ENCODE data around the gene ADAP1. TPM values are rescaled to one million over a fixed set of nuclear protein-coding genes. Genes with fewer than 3 reads are reported as not detected.

The ADAP1 gene
- polyA plus RNA-seq, 1 donor (not counting 4 experiments of a cell fraction or from before 2014, with no cell fraction given): 4.3 TPM

DNA sequence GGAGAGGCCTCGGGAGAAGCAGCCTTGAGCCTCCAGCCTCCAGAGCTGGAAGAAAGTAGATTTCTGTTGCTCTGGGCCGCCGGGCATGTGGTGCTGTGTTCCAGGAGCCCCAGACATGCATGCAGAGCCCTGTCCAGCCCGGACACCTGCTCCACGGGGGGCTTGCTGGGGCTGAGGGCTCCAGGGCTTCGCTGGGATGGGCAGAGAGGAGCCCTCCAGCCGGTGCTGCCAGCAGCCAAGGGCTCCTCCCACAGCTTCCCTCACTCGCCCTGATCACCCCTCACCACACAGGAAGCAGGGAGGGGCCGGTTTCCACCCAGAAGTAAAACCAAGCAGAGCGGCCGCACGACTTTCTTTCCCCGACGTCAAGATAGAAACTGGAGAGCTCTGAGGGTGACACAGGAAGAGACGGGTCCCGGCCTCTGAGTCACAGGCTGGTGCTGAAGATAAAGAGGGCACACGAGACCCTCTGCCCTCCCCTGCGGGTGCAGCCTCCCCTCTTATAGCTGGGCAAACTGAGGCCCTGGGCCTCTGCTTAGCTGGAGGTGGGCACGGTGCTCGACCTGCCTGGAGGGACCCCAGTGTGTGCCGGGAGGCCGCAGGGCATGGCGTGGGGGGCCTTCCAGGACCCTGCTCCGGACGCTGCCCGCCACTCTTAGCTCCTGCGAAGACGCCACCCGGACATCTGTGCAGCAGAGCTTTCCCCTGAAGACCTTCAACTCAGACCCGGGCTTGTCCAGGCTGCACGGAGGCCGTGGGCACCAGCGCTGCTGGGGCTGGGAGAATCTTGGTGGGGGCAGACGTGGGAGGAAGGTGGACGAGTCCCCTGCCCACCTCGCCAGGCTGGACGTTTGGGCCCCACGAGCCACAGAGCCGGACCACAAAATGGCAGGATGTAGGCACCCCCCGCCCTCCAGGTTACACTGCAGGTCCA, 31.1 kb downstream of the ADAP1 start:
- no peaks in the 10 kb centered on the region for H3K36me3 ChIP-seq (ENCODE audit: control insufficient read depth in 2 of 2, extremely low read depth in 1 of 2, insufficient read depth in 2 of 2, low read length in 2 of 2)
- no peak for FAIRE-seq
- H3K27me3 ChIP-seq (ENCODE audit: control insufficient read depth, extremely low read depth, insufficient read depth, low read length): no peaks in the 10 kb centered on the region
- H3K4me1 ChIP-seq (ENCODE audit: control insufficient read depth, extremely low read depth, insufficient read depth, low read length): peaks cover 9% of the 10 kb centered on the region
- no peaks in the 10 kb centered on the region for H3K79me2 ChIP-seq (ENCODE audit: control insufficient read depth, insufficient read depth, low read length)
- no peaks in the 10 kb centered on the region for H4K20me1 ChIP-seq (ENCODE audit: control insufficient read depth, extremely low read depth, insufficient read depth, low read length)
- H3K9ac ChIP-seq (ENCODE audit: control insufficient read depth, extremely low read depth, insufficient read depth, low read length): no peak overlapping the region
- H3K4me3 ChIP-seq (ENCODE audit: control insufficient read depth in 2 of 3, extremely low read depth in 1 of 3, insufficient read depth in 2 of 3, low read depth in 1 of 3, low read length in 3 of 3): no peak overlapping the region
- H3K9me1 ChIP-seq (ENCODE audit: control insufficient read depth, extremely low read depth, insufficient read depth, low read length): no peaks in the 10 kb centered on the region
- no peak overlapping the region for H3K27ac ChIP-seq (ENCODE audit: control insufficient read depth, insufficient read depth, low read length)
- no peak for DNase-seq (ENCODE audit: low read depth, low spot score)
- H3K4me2 ChIP-seq (ENCODE audit: control insufficient read depth, extremely low read depth, insufficient read depth, low read depth, low read length): peak overlapping the region; percentile 16
- no peaks in the 10 kb centered on the region for H3K9me3 ChIP-seq (ENCODE audit: control insufficient read depth, low read depth, low read length)
- H2AFZ ChIP-seq (ENCODE audit: control insufficient read depth, low read length): peak overlapping the region; percentile 37
- dilution Hi-C loops (cut with MboI; ENCODE audit: extremely low pct_ligation_motif_present, low sequenced_read_pairs): no loop called here
- TF ChIP-seq, protein P1, sequence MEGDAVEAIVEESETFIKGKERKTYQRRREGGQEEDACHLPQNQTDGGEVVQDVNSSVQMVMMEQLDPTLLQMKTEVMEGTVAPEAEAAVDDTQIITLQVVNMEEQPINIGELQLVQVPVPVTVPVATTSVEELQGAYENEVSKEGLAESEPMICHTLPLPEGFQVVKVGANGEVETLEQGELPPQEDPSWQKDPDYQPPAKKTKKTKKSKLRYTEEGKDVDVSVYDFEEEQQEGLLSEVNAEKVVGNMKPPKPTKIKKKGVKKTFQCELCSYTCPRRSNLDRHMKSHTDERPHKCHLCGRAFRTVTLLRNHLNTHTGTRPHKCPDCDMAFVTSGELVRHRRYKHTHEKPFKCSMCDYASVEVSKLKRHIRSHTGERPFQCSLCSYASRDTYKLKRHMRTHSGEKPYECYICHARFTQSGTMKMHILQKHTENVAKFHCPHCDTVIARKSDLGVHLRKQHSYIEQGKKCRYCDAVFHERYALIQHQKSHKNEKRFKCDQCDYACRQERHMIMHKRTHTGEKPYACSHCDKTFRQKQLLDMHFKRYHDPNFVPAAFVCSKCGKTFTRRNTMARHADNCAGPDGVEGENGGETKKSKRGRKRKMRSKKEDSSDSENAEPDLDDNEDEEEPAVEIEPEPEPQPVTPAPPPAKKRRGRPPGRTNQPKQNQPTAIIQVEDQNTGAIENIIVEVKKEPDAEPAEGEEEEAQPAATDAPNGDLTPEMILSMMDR (optimal IDR thresholded peaks at IDR 0.05 in 1 of 3, IDR thresholded peaks at IDR 0.05 in 1 of 3, conservative IDR thresholded peaks at IDR 0.05 in 1 of 3; ENCODE audit: extremely low read depth in 1 of 3, insufficient read depth in 2 of 3, low read length in 3 of 3): no peak
- TF ChIP-seq EZH2 (IDR thresholded peaks at IDR 0.05; ENCODE audit: low read length): no peak

GRCh38 chr7:922334-923107, 32.0 kb downstream of the ADAP1 start:
- Histone ChIP-seq H3K36me3 (ENCODE audit: control insufficient read depth in 2 of 2, extremely low read depth in 1 of 2, insufficient read depth in 2 of 2, low read length in 2 of 2) (no peaks in the 10 kb centered on the region), H2AFZ (ENCODE audit: control insufficient read depth, low read length) (no peak overlapping the region), H3K9me3 (ENCODE audit: control insufficient read depth, low read depth, low read length) (no peaks in the 10 kb centered on the region), H3K27ac (ENCODE audit: control insufficient read depth, insufficient read depth, low read length) (no peak overlapping the region), H3K4me1 (ENCODE audit: control insufficient read depth, extremely low read depth, insufficient read depth, low read length) (peaks cover 9% of the 10 kb centered on the region), H3K79me2 (ENCODE audit: control insufficient read depth, insufficient read depth, low read length) (no peaks in the 10 kb centered on the region), H3K27me3 (ENCODE audit: control insufficient read depth, extremely low read depth, insufficient read depth, low read length) (peaks cover 5% of the 10 kb centered on the region), H3K4me2 (ENCODE audit: control insufficient read depth, extremely low read depth, insufficient read depth, low read depth, low read length) (peak overlapping the region; percentile 16), H3K9ac (ENCODE audit: control insufficient read depth, extremely low read depth, insufficient read depth, low read length) (no peak overlapping the region), H4K20me1 (ENCODE audit: control insufficient read depth, extremely low read depth, insufficient read depth, low read length) (no peaks in the 10 kb centered on the region), H3K4me3 (ENCODE audit: control insufficient read depth in 2 of 3, extremely low read depth in 1 of 3, insufficient read depth in 2 of 3, low read depth in 1 of 3, low read length in 3 of 3) (no peak overlapping the region), H3K9me1 (ENCODE audit: control insufficient read depth, extremely low read depth, insufficient read depth, low read length) (no peaks in the 10 kb centered on the region)
- dilution Hi-C loops (cut with MboI; ENCODE audit: extremely low pct_ligation_motif_present, low sequenced_read_pairs): no loop called here
- FAIRE-seq (no peak), DNase-seq (ENCODE audit: low read depth, low spot score) (no peak)
- TF ChIP-seq, protein P1 (optimal IDR thresholded peaks at IDR 0.05 in 1 of 3, IDR thresholded peaks at IDR 0.05 in 1 of 3, conservative IDR thresholded peaks at IDR 0.05 in 1 of 3; ENCODE audit: extremely low read depth in 1 of 3, insufficient read depth in 2 of 3, low read length in 3 of 3): no peak
- TF ChIP-seq EZH2 (IDR thresholded peaks at IDR 0.05; ENCODE audit: low read length): no peak

Measured in keratinocyte (primary cell).